Heart left ventricle (tissue), 13 donors: ENCODE data around the gene ZYX.

Source experiments
- POLR2A ChIP-seq, 2 donors: fragments of 450-650 bp; IDR thresholded peaks; one replicate each; pipeline ENCODE4 v1.6.1; 2017; ENCODE audit warnings: antibody characterized with exemption in 2 of 2, mild to moderate bottlenecking in 2 of 2, moderate library complexity in 2 of 2
- TF ChIP-seq, protein P1 (sequence below), 12 donors: fragments of 200-600 bp; sonication (generic) in 4 of 12; IDR thresholded peaks; one replicate each; pipeline versions ENCODE4 v1.5.0 to v1.8.0; 2018 to 2022; ENCODE audit warnings: antibody characterized with exemption in 12 of 12, mild to moderate bottlenecking in 5 of 12
- donor health status: ischemic (EF 13 %, LVEDD 7.1; RV severe dilation, severe dysfunction).
- donor health status: DM: no; HTN: yes; CAD: no.
- donor health status: DM: no; HTN: no; CAD: no.
- donor health status: ischemic (EF 25% LVEDD 6.9; RV normal size, moderate dysfunction).
- donor health status: ischemic (EF 25% LVEDD 5.7; RV mildly dilated, moderate dysfunction).
- donor health status: ischemic (EF 35%, LVEDD 5.7; RV mildly dilated, moderate dysfunction).
- donor health status: nonischemic (EF 11% LVEDD 7.7; RV severe dilation, severe dysfunction).
- donor health status: DM: yes; HTN: yes; CAD: no.
- donor health status: PGD.
- donor health status: ischemic (EF 29% LVEDD 5.4; RV normal size, mild dysfunction).
- donor health status: nonischemic (EF 23%, LVEDD 6.1; RV moderate dilation, normal function).

DNA sequence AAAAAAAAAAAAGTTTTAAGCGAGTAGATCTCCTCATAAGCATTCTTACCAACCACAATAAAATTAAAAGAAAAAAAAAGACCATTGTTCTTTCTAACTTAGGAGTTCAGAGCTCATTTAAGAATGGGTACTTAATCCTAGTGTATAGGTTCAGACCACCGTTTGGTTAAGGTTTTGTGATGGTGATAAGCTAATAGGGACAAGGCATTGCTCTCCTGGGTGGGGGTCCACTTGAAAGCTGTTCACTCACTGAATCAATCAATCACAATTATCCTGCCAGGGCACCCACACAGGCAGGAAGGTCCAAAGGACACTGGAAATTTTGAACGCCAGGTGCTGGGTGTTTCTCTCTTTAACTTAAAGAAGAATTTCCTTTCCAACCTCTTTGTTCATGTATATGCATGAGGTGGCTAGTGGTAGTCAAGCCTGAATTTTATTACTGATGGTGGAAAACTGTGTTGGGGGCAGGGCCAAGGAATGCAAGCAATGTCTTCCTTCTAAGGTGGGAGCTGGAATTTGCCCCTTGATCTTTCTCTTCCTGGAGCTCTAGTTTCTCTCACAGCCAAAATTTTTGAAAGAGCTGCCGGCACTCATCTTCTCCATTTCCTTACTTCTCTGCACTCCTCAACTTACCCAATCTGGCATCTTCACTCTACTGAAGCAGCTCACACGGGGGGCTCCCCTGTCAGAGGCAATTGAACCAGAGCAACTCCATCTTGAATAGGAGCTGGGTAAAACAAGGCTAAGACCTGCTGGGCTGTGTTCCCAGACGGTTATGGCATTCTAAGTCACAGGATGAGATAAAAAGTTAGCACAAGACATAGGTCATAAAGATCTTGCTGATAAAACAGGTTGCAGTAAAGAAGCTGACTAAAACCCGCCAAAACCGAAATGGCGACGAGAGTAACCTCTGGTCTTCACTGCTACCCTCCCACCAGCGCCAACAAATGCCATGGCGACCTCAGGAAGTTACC, 11.2 kb upstream of the ZYX start:
- TF ChIP-seq POLR2A (IDR thresholded peaks at IDR 0.05): no peak
- TF ChIP-seq, protein P1, sequence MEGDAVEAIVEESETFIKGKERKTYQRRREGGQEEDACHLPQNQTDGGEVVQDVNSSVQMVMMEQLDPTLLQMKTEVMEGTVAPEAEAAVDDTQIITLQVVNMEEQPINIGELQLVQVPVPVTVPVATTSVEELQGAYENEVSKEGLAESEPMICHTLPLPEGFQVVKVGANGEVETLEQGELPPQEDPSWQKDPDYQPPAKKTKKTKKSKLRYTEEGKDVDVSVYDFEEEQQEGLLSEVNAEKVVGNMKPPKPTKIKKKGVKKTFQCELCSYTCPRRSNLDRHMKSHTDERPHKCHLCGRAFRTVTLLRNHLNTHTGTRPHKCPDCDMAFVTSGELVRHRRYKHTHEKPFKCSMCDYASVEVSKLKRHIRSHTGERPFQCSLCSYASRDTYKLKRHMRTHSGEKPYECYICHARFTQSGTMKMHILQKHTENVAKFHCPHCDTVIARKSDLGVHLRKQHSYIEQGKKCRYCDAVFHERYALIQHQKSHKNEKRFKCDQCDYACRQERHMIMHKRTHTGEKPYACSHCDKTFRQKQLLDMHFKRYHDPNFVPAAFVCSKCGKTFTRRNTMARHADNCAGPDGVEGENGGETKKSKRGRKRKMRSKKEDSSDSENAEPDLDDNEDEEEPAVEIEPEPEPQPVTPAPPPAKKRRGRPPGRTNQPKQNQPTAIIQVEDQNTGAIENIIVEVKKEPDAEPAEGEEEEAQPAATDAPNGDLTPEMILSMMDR (IDR thresholded peaks at IDR 0.05): no peak
